Limb (tissue), 2 donors: ENCODE data around the gene HGFAC.

Experiments
- DNase-seq, 2 donors: peaks; one replicate each; pipeline ENCODE4 v3.0.0-alpha.2; 2016; ENCODE audit errors: extremely low spot score in 2 of 2

The HGFAC gene

DNA sequence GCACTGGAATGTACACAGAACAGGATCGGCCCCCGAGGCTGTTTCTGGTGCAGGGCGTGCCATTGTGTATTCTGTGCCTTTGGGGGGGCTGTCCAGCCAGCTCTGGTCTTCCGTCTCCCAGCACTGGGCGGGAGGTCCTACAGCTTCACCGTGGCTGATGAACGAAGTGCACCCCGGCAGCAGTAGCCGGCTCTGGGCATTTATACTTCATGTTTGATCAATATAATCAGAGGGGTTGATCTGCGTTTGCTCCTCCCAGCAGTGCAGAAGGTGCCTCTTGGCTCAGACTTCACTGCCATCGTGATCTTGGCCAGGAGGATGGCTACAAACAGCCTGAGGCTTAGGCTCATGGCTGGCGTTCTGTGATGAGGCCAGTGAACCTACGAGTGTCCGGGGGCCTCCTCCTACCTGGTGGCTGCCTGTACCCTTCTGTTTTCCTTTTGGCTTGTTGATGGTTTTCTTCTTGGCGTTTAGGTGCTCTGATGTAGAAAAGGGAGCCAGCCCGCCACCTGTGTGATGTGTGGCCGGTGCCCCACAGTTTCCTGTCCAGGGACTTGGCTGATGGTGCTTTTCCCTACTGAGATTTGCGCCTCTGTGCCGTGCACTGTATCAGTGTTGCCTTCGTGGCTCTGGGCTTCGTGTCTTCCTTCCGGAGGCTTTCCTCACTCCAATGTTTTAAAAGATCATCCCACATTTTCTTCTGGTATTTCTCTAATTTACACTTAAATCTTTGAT, 31.2 kb upstream of the HGFAC start:
- DNase-seq = peak in 1 of 2 donors; percentile 11

GRCh38 chr4:3411190-3411589, 30.6 kb upstream of the HGFAC start:
- peak in 1 of 2 donors; percentile 5 for DNase-seq

DNA sequence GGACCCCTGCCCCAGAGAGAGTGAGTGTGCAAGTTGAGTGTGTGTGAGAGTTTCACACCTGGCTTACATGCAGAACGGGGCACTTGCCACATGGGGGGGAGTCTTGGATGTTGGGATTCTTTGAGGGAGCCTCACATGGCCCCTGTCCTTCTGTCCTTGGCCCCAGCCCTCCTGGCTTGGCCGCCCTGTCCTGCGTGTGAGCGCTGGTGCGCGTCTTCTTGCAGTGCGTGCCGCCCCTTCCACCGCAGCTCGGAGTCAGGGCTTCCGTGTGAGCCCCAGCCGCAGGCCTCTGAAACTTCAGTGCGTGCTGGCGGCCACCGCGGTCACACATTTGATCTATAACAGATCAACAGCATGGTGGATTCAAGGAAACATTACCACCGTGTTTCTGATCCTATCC, 30.1 kb upstream of the HGFAC start:
- peak in 1 of 2 donors; percentile 24 for DNase-seq

DNA sequence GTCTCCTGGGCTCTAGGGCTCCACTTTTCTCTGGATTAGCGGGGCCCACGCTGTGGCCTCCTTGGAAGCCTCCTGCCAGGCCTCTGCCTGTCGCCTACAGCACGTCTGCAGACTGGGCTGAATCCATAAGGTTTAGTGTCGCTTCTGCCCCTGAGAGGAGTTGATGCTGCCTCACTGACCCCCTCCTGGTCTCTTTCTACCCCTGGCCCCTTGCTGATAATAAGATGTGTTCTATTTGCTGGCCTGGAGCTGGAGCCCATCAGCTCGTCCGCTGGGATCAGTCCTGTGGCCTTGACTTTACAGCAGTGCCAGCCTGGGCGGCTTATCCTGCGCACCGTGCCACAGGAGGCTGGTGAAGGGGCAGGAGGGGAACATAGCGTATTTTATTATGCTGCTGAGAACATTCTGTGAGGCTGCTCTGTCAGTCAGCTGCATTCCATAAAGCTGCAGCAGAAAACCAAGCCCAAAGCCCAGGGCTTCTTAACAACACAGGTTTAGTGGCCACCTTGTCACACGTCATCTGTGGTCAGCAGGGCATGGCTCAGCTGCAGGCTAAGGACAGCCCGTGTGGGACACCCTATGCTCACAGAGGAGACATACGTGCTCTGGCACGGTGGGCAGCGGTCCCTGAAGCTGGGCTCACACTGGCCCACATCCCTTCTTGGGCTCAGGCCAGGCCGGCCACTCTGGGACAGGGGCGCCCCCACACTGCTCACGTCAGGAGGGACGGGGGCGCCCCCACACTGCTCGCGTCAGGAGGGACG, 29.3 kb upstream of the HGFAC start:
- DNase-seq = peak in 1 of 2 donors; percentile 21

GRCh38 chr4:3413217-3413671, 28.5 kb upstream of the HGFAC start:
- peak in 1 of 2 donors; percentile 24 for DNase-seq

GRCh38 chr4:3413675-3414420, 27.9 kb upstream of the HGFAC start:
- DNase-seq = peak in 1 of 2 donors; percentile 32

DNA sequence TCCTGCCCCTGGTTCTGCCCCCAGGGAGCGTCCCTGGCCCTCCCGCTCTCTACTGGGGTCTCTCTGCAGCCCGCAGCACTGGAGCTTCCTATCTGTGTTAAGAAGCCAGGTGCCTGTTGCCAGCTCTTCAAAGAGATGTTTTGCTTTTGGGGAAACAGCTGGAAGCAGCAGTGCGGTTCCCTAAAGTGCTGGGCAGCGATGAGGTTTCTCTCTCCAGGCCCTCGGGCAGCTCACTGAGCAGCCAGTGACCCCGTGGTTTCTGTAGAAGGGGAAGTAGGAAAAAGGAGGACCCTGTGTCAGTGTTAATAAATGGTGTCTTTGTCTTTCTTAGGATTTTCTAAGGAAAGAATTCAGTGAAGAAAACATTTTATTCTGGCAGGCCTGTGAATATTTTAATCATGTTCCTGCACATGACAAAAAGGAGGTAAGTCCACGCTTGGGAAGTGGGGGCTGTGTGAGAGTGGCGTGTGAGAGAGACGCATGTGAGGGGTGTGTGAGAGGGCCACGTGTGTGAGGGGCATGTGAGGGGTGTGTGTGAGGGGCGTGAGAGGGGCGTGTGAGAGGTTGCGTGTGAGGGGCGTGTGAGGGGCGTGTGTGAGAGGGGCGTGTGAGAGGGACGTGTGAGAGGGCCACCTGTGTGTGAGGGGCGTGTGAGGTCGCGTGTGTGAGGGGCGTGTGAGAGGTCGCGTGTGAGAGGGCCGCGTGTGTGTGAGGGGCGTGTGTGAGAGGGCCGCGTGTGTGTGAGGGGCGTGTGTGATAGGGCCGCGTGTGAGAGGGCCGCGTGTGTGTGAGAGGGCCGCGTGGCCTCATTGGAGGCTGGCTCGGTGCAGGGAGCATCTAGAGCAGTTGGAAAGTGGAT, 27.1 kb upstream of the HGFAC start:
- peak in 1 of 2 donors; percentile 29 for DNase-seq

DNA sequence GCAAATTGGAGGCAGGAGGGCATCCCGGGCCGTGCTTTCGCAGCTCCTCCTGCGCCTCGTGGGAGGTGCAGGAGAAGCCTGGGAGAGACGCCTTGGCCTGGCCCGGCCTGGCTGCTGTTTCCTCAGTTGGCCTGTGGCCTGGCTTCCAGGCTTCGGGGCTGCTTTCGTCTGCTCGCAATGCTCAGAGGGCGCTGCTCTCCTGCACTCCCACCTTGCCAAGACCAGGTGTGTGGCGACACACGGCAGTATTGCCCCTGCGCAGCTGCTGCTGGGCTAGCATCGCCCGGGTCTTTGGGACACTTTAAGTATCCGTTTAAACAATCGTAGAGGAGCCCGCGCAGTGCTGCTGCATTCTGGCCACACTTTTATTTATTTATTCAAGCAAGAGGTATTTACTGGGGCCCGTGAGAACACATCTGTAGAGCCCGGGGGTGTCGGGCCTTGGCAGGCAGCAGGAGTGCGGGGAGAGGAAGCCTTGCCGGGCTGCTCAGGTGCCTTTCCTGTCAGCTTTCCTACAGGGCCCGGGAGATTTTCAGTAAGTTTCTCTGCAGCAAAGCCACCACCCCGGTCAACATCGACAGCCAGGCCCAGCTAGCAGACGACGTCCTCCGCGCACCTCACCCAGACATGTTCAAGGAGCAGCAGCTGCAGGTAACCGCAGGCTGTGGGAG, 26.2 kb upstream of the HGFAC start:
- peak in 1 of 2 donors; percentile 21 for DNase-seq

- peak in 1 of 2 donors; percentile 26 for DNase-seq
Measured at GRCh38 chr4:3416270-3416669, 25.5 kb upstream of the HGFAC start.

DNA sequence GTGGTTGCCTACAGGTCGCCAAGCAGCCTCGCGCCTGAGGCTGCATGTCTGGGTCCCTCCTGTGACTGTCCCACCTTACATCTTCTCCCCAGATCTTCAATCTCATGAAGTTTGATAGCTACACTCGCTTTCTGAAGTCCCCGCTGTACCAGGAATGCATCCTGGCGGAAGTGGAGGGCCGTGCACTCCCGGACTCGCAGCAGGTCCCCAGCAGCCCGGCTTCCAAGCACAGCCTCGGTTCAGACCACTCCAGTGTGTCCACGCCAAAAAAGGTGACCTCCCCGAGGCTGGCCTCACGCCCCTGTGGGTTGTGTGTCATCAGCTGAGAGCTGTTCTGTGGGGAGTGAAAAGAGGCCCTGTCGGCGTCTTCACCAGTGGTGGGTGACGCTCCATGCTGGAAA, 24.9 kb upstream of the HGFAC start:
- DNase-seq = peak in 1 of 2 donors; percentile 11

DNA sequence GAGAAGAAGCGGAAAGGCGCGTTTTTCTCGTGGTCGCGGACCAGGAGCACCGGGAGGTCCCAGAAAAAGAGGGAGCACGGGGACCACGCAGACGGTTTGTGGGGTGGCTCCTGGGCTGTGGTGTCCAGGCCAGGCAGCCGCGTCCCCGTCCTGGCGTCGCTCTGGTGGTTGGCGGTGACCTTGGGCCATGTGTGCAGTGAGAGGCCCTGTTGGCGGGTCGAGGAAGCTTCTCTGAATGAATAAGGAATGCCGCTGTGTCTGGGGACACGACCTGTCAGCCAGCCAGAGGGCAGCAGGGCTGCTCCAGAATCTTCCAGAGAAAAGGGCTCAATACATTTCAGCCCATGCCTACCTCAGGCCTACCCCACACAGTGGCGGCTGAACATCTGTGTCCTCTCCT, 24.3 kb upstream of the HGFAC start:
- peak in 1 of 2 donors; percentile 13 for DNase-seq

DNA sequence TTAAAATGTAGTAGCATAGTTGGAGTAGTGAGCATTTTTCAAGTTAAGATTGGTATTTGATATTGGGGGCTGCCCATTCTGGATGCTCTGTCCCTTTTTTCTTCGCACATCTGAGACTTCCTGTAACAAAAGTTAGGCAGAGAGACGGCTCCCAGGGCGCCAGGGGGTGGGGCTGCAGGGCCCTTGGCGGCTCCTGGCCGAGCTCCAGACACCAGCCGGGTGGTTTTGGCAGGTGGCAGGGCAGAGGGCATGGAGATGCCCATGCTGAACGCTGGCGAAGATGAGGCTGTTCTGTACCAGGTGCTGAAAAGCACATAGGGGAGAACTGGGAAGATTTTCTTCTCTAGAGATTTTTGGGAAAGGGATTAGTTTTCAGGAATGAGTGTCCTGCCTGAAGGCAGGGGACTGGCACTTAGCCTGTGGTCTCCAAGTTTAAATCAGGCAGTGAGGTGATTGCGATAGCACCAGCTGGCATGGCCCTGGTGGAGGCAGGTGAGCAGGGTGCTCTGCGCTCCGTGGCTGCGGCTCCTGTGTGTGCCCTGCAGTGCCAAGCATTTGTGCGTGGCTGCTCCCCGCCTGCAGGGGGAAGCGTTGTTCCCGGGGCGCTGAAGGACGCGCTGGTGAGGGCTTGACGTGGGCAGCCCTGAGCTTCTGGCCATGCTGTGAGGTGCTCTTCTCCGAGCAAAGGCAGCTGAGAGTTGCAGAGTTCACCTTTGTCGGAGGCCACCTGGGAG, 23.6 kb upstream of the HGFAC start:
- DNase-seq = peak in 1 of 2 donors; percentile 23

DNA sequence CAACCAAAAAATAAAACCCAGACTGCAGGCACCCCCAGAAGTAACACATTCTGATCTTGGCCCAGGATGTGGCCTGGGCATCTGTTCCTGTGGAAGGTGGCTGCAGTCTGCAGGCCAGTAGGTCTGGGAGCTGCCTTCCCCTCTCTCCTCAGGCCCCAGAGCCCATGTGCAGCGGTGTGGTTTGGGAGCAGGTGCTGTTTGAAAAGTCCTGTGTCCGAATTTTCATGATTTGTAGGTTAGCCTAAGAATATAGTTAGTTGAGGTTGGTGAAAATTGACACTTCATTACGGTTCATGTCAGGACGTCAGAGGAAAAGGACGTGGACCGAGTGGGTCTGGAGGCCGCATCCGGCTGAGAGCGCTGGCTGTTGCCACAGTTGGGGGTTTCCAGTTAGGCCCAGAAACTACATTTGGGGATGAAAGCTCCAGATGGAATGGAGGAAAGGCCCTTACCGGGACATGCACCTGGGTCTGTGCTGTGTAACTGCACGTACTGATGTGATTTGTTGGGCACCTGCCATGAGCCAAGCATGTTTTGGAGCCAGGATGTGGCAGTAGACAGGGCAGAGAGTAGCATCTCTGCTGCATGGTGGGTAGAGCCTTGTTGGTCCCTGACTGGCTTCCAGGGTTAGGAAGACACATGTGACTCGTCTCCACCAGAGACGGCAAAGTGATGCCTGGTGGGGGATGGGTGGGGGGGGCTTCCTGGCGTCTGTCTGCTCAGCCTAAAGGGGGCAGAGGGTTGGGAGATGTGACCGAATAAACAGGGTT, 21.7 kb upstream of the HGFAC start:
- peak in 1 of 2 donors; percentile 15 for DNase-seq

GRCh38 chr4:3420606-3420955, 21.2 kb upstream of the HGFAC start:
- DNase-seq = no peak

DNA sequence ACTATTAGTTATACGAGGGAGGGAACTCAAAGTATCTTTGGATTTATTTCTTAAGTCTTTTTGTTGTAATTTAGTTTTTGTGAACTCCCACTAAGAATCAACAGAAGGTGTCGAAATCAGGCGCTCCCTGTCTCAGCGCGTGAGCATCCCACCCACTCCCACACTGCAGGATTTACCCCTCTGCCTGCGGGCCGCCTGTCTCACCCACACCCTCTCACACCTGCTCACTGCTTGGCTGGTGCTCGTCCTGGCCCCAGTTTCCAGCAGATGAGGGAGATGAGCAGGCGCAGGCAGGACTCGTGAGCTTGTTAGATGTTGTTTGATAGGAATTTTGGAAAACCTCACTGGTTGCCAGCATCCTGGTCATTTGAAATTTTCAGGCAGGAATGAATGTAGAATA, 20.8 kb upstream of the HGFAC start:
- DNase-seq = no peak

GRCh38 chr4:3421470-3421869, 20.3 kb upstream of the HGFAC start:
- no peak for DNase-seq

DNA sequence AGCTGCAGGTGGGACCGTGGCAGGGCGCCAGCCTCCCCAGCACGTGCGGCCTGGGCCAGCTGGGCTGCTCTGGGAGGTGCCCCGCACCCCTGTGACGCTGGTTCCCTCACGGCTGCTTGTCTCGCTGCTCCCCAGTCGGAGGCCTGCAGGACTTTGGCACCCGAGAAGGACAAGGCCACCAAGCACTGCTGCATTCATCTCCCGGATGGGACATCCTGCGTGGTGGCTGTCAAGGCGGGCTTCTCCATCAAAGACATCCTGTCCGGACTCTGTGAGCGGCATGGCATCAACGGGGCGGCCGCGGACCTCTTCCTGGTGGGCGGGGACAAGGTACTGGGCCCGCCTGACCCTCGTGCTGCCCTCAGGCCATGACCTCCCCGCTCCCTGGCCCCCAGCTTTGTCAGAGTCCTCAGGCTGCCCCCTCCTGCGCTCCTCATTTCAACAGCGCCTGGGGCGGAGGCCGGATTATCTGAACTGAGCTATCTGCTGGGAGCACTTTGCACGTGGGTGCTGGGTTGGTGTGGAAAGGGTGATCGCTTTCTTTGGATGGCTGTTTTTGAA, 19.4 kb upstream of the HGFAC start:
- no peak for DNase-seq

- DNase-seq = no peak
Measured at GRCh38 chr4:3422808-3423297, 18.9 kb upstream of the HGFAC start.

DNA sequence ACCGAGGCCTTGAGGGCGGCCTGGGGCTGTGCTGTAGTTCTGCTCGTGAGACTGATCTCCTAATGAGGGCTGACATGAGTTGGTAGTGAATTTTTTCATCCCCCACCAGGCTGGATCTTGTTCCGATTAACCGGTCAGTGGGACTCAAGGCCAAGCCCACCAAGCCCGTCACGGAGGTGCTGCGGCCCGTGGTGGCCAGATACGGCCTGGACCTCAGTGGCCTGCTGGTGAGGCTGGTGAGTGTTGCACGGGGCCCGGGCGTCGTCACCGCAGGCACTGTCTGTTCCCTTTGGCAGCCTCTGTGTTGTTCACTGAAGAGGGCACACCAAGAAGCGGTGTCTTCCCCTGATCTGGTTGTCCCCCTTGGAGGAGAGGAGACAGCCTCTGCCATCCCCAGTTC, 18.4 kb upstream of the HGFAC start:
- no peak for DNase-seq
